Measurements from ENCODE around the gene ALDOB.

ALDOB gene

GRCh38 chr9:101451498-101451897, 15.9 kb upstream of the ALDOB start:
- no peak for ATAC-seq
- TF ChIP-seq ZFP30 (CRISPR knock-in tag; IDR thresholded peaks at IDR 0.05) (no peak), ZNF565 (CRISPR knock-in tag; conservative IDR thresholded peaks at IDR 0.05; ENCODE audit: low read depth) (no peak), ZNF70 (CRISPR knock-in tag; IDR thresholded peaks at IDR 0.05) (no peak), CSRNP3 (CRISPR knock-in tag; IDR thresholded peaks at IDR 0.05) (no peak), GLIS3 (CRISPR knock-in tag; IDR thresholded peaks at IDR 0.05) (no peak), ISL1 (CRISPR knock-in tag; IDR thresholded peaks at IDR 0.05) (no peak), PPARA (CRISPR knock-in tag; IDR thresholded peaks at IDR 0.05; ENCODE audit: borderline replicate concordance) (no peak), BACH2 (CRISPR knock-in tag; IDR thresholded peaks at IDR 0.05; ENCODE audit: borderline replicate concordance) (no peak), ZNF8 (CRISPR knock-in tag; IDR thresholded peaks at IDR 0.05) (no peak), SNAI2 (CRISPR knock-in tag; IDR thresholded peaks at IDR 0.05) (no peak)

GRCh38 chr9:101450931-101451330, 15.4 kb upstream of the ALDOB start:
- TF ChIP-seq ZFP3 (CRISPR knock-in tag; IDR thresholded peaks at IDR 0.05) (no peak), TCF4 (CRISPR knock-in tag; IDR thresholded peaks at IDR 0.05; ENCODE audit: borderline replicate concordance) (no peak), PATZ1 (CRISPR knock-in tag; IDR thresholded peaks at IDR 0.05; ENCODE audit: borderline replicate concordance) (no peak), ISL1 (CRISPR knock-in tag; IDR thresholded peaks at IDR 0.05) (no peak), OSR1 (CRISPR knock-in tag; IDR thresholded peaks at IDR 0.05) (no peak), TOX (CRISPR knock-in tag; IDR thresholded peaks at IDR 0.05; ENCODE audit: borderline replicate concordance) (no peak), BACH2 (CRISPR knock-in tag; IDR thresholded peaks at IDR 0.05; ENCODE audit: borderline replicate concordance) (no peak), CREB5 (CRISPR knock-in tag; IDR thresholded peaks at IDR 0.05; ENCODE audit: low read depth) (no peak)
- ATAC-seq: no peak

GRCh38 chr9:101449071-101449721, 13.6 kb upstream of the ALDOB start:
- peak; percentile 100 for ATAC-seq
- TF ChIP-seq ESRRG (CRISPR knock-in tag; IDR thresholded peaks at IDR 0.05): no peak

GRCh38 chr9:101448680-101449070, 13.1 kb upstream of the ALDOB start:
- TF ChIP-seq ZFP3 (CRISPR knock-in tag; IDR thresholded peaks at IDR 0.05): no peak
- no peak for TF ChIP-seq GLIS3 (CRISPR knock-in tag; IDR thresholded peaks at IDR 0.05)
- TF ChIP-seq CSDC2 (CRISPR knock-in tag; IDR thresholded peaks at IDR 0.05): no peak
- no peak for TF ChIP-seq OSR1 (CRISPR knock-in tag; IDR thresholded peaks at IDR 0.05)
- TF ChIP-seq RARB (CRISPR knock-in tag; IDR thresholded peaks at IDR 0.05): no peak
- no peak for TF ChIP-seq BACH2 (CRISPR knock-in tag; IDR thresholded peaks at IDR 0.05; ENCODE audit: borderline replicate concordance)
- TF ChIP-seq CREB5 (CRISPR knock-in tag; IDR thresholded peaks at IDR 0.05; ENCODE audit: low read depth): no peak
- TF ChIP-seq PPARA (CRISPR knock-in tag; IDR thresholded peaks at IDR 0.05; ENCODE audit: borderline replicate concordance): no peak
- TF ChIP-seq ZNF8 (CRISPR knock-in tag; IDR thresholded peaks at IDR 0.05): no peak
- TF ChIP-seq POU6F1 (CRISPR knock-in tag; IDR thresholded peaks at IDR 0.05; ENCODE audit: borderline replicate concordance, low read depth): no peak
- no peak for TF ChIP-seq ZFP30 (CRISPR knock-in tag; IDR thresholded peaks at IDR 0.05)
- no peak for TF ChIP-seq TOX (CRISPR knock-in tag; IDR thresholded peaks at IDR 0.05; ENCODE audit: borderline replicate concordance)
- TF ChIP-seq ZC3H10 (CRISPR knock-in tag; IDR thresholded peaks at IDR 0.05): no peak
- TF ChIP-seq PATZ1 (CRISPR knock-in tag; IDR thresholded peaks at IDR 0.05; ENCODE audit: borderline replicate concordance): no peak
- no peak for TF ChIP-seq SNAI2 (CRISPR knock-in tag; IDR thresholded peaks at IDR 0.05)
- TF ChIP-seq TCF4 (CRISPR knock-in tag; IDR thresholded peaks at IDR 0.05; ENCODE audit: borderline replicate concordance): no peak
- TF ChIP-seq ZNF70 (CRISPR knock-in tag; IDR thresholded peaks at IDR 0.05): no peak
- TF ChIP-seq ESRRG (CRISPR knock-in tag; IDR thresholded peaks at IDR 0.05): no peak
- no peak for ATAC-seq
